ENCODE results near the gene SMAD3.

DNA sequence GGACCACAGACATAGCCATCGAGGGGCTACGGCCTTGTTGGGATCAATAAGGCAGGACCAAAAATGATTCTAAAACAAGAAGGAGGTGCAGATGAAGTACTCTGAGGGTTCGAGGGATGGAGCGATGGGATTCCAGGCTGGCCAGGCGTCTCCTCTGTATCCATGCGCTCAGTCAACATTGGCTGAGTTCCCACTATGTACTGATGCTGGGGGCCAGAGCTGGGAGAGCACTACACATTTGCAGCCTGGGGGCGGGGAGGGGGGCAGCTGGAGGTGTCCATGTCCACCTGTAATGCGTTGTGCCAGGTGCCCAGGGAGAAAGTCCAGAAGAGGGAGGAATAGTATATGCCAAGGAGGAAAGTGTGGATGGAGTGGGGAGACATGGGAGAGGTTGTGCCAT is 107.6 kb downstream of the SMAD3 start:
- TF ChIP-seq CTCF (IDR thresholded peaks at IDR 0.05 in 2 of 3, conservative IDR thresholded peaks at IDR 0.05 in 1 of 3; ENCODE audit: borderline replicate concordance in 1 of 3, insufficient read depth in 1 of 3, low read depth in 2 of 3, low read length in 2 of 3), result no peak
- no peak for TF ChIP-seq SP1 (IDR thresholded peaks at IDR 0.05; ENCODE audit: low read depth)
- no peak for TF ChIP-seq EZH2 (IDR thresholded peaks at IDR 0.05)
- TF ChIP-seq, protein P1, sequence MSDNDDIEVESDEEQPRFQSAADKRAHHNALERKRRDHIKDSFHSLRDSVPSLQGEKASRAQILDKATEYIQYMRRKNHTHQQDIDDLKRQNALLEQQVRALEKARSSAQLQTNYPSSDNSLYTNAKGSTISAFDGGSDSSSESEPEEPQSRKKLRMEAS (IDR thresholded peaks at IDR 0.05), result no peak
- no peak for TF ChIP-seq JUND (IDR thresholded peaks at IDR 0.05)
- no peak for TF ChIP-seq RAD21 (IDR thresholded peaks at IDR 0.05; ENCODE audit: low read depth)
- no peak for TF ChIP-seq YY1 (IDR thresholded peaks at IDR 0.05; ENCODE audit: extremely low read depth, insufficient replicate concordance, low read depth, low read length)
- TF ChIP-seq POLR2AphosphoS5 (IDR thresholded peaks at IDR 0.05; ENCODE audit: low read depth, low read length), result no peak
- no peak for TF ChIP-seq SIN3A (IDR thresholded peaks at IDR 0.05; ENCODE audit: low read depth)
- no peak for TF ChIP-seq EZH2phosphoT487 (IDR thresholded peaks at IDR 0.05; ENCODE audit: borderline replicate concordance)
- TF ChIP-seq ZNF274 (IDR thresholded peaks at IDR 0.05; ENCODE audit: low read depth, low read length), result no peak
